Measurements from ENCODE around the gene FAAP24. TPM values are rescaled to one million over a fixed set of nuclear protein-coding genes. Genes with fewer than 3 reads are reported as not detected.
A peak's percentile ranks its signal among the peaks of the same experiment; 100 is the strongest.
"Not testable (repeated sequence)": the region's sequence is repeated elsewhere in the genome, so short reads cannot be mapped to it uniquely, and the experiment has no call there.

The FAAP24 gene
- total RNA-seq, result 1 to 10 TPM in 1 of 2 donors, under 1 TPM in 1; 0.86 to 1.4 TPM
- long read RNA-seq, donor 1, partial matches to known transcripts, result 0 of 1 reads
- long read RNA-seq, donor 1, other reads (novel, unspliced or antisense), result 0 of 1 reads
- long read RNA-seq, donor 2, partial matches to known transcripts, result 0 of 2 reads
- long read RNA-seq, donor 2, other reads (novel, unspliced or antisense), result 0 of 2 reads

GRCh38 chr19:32971715-32972540 is at the start of gene FAAP24, which contains the start of gene CEP89:
FAAP24 (plus strand) TSS chr19:32972242; CDS start chr19:32973197, 955 bp downstream.
CEP89 (minus strand) TSS chr19:32971958; CDS start chr19:32971874, 84 bp downstream.
- peak; percentile 99 for DNase-seq (ENCODE audit: low spot score)
- intact Hi-C loops (cut with DNase I), result no loop called here

GRCh38 chr19:32924200-32924599 is 47.8 kb upstream of the FAAP24 start:
- DNase-seq (ENCODE audit: low spot score), result no peak

GRCh38 chr19:32928806-32929205 is 43.2 kb upstream of the FAAP24 start:
- intact Hi-C loops (cut with DNase I), result no loop called here
- DNase-seq (ENCODE audit: low spot score), result no peak

More at GRCh38 chr19:32924200-32924599, 47.8 kb upstream of the FAAP24 start:
- intact Hi-C loops (cut with DNase I), result no loop called here

- no peak for DNase-seq (ENCODE audit: low spot score)
- intact Hi-C loops (cut with DNase I), result no loop called here
Observed at GRCh38 chr19:32930567-32930966, 41.5 kb upstream of the FAAP24 start.

- intact Hi-C loops (cut with DNase I), result no loop called here
- DNase-seq (ENCODE audit: low spot score), result no peak
Observed at GRCh38 chr19:32933571-32933970, 38.5 kb upstream of the FAAP24 start.

GRCh38 chr19:32935629-32936028 is 36.4 kb upstream of the FAAP24 start:
- DNase-seq (ENCODE audit: low spot score), result no peak
- intact Hi-C loops (cut with DNase I), result no loop called here

GRCh38 chr19:32936065-32936464 is 36.0 kb upstream of the FAAP24 start:
- no peak for DNase-seq (ENCODE audit: low spot score)
- intact Hi-C loops (cut with DNase I), result no loop called here

GRCh38 chr19:32941273-32941672 is 30.8 kb upstream of the FAAP24 start:
- intact Hi-C loops (cut with DNase I); DNase-seq (ENCODE audit: low spot score): not testable (repeated sequence)

- intact Hi-C loops (cut with DNase I), result no loop called here
- DNase-seq (ENCODE audit: low spot score), result no peak
Observed at GRCh38 chr19:32945260-32945659, 26.8 kb upstream of the FAAP24 start.

GRCh38 chr19:32966750-32967149 is 5.3 kb upstream of the FAAP24 start:
- intact Hi-C loops (cut with DNase I), result no loop called here
- DNase-seq (ENCODE audit: low spot score), result no peak

GRCh38 chr19:32969549-32969948 is 2.5 kb upstream of the FAAP24 start:
- no peak for DNase-seq (ENCODE audit: low spot score)
- intact Hi-C loops (cut with DNase I), result no loop called here

GRCh38 chr19:32971012-32971595 is 938 bp upstream of the FAAP24 start:
- no peak for DNase-seq (ENCODE audit: low spot score)
- intact Hi-C loops (cut with DNase I), result no loop called here

GRCh38 chr19:32976223-32976805 is 4.3 kb downstream of the FAAP24 start:
- peak; percentile 90 for DNase-seq (ENCODE audit: low spot score)
- intact Hi-C loops (cut with DNase I), result no loop called here

GRCh38 chr19:32977280-32977679 is 5.2 kb downstream of the FAAP24 start:
- DNase-seq (ENCODE audit: low spot score), result no peak
- intact Hi-C loops (cut with DNase I), result no loop called here

- intact Hi-C loops (cut with DNase I); DNase-seq (ENCODE audit: low spot score): not testable (repeated sequence)
Observed at GRCh38 chr19:32977813-32978212, 5.8 kb downstream of the FAAP24 start.

- DNase-seq (ENCODE audit: low spot score); intact Hi-C loops (cut with DNase I): not testable (repeated sequence)
Observed at GRCh38 chr19:32979807-32980206, 7.8 kb downstream of the FAAP24 start.

- intact Hi-C loops (cut with DNase I), result not testable (repeated sequence)
Observed at GRCh38 chr19:32982488-32982887, 10.4 kb downstream of the FAAP24 start.

GRCh38 chr19:32988254-32988653 is 16.2 kb downstream of the FAAP24 start:
- DNase-seq (ENCODE audit: low spot score); intact Hi-C loops (cut with DNase I): not testable (repeated sequence)

More at GRCh38 chr19:32982488-32982887, 10.4 kb downstream of the FAAP24 start:
- not testable (repeated sequence) for DNase-seq (ENCODE audit: low spot score)

GRCh38 chr19:32988724-32989123 is 16.7 kb downstream of the FAAP24 start:
- DNase-seq (ENCODE audit: low spot score), result no peak
- intact Hi-C loops (cut with DNase I), result no loop called here

- intact Hi-C loops (cut with DNase I); DNase-seq (ENCODE audit: low spot score): not testable (repeated sequence)
Observed at GRCh38 chr19:32995966-32996365, 23.9 kb downstream of the FAAP24 start.
